HAP-1 (cell line): Measurements from ENCODE around the gene NUDCD3.

Source experiments
- DNase-seq, 2 experiments: peaks; one replicate each; pipeline ENCODE4 v3.0.0-alpha.2; 2016 to 2020; ENCODE audit warnings: low spot score in 2 of 2
- H3K27me3 ChIP-seq: fragments of 250-450 bp; sonication (Bioruptor Pico); 2 replicates; pipeline ENCODE4 v1.5.1; 2020; ENCODE audit warnings: low read depth, mild to moderate bottlenecking, moderate library complexity
- H3K36me3 ChIP-seq: fragments of 250-450 bp; sonication (Bioruptor Pico); replicated peaks from 2 replicates; pipeline ENCODE4 v1.5.1; 2020; ENCODE audit warnings: mild to moderate bottlenecking
- H3K4me1 ChIP-seq: fragments of 250-450 bp; sonication (Bioruptor Pico); 2 replicates; pipeline ENCODE4 v1.5.1; 2020; ENCODE audit warnings: mild to moderate bottlenecking
- H3K4me3 ChIP-seq: fragments of 250-450 bp; sonication (Bioruptor Pico); 2 replicates; pipeline ENCODE4 v1.5.1; 2020; ENCODE audit warnings: mild to moderate bottlenecking, moderate library complexity
- H3K9me3 ChIP-seq: fragments of 250-450 bp; sonication (Bioruptor Pico); 2 replicates; pipeline ENCODE4 v1.5.1; 2020; ENCODE audit warnings: mild to moderate bottlenecking, moderate library complexity
- in situ Hi-C: fragments of 300-500 bp; cut with MboI; formaldehyde crosslinking; loops from 3 replicates; pipeline ENCODE4 v1.14.3; 2020; ENCODE audit warnings: low sequenced_read_pairs, inconsistent platforms, mixed read lengths

NUDCD3 gene

DNA sequence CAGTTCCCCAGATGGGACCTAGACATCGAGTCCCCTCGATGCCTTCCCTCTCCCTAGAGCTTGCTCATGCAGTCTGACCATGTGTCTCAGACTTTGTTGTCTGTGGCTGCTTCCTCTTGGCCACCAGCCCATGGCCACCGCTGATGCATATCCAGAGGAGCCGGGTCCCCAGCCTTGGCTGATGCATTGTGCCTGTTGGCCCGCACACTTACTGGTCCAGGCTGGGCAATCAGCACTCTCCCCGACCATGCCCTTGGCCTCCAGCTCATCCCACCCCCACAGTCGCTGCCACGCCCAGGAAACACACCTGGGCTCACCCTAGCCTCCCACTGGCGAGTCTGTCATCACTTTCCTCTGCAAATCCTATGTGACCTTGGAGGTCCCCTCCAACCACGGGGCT is 40.5 kb upstream of the NUDCD3 start:
- Histone ChIP-seq H3K27me3 (no peaks in the 10 kb centered on the region), H3K4me3 (no peak overlapping the region), H3K9me3 (no peaks in the 10 kb centered on the region), H3K4me1 (no peaks in the 10 kb centered on the region), H3K36me3 (no peaks in the 10 kb centered on the region)
- no peak for DNase-seq
- in situ Hi-C loops, result no loop called here

DNA sequence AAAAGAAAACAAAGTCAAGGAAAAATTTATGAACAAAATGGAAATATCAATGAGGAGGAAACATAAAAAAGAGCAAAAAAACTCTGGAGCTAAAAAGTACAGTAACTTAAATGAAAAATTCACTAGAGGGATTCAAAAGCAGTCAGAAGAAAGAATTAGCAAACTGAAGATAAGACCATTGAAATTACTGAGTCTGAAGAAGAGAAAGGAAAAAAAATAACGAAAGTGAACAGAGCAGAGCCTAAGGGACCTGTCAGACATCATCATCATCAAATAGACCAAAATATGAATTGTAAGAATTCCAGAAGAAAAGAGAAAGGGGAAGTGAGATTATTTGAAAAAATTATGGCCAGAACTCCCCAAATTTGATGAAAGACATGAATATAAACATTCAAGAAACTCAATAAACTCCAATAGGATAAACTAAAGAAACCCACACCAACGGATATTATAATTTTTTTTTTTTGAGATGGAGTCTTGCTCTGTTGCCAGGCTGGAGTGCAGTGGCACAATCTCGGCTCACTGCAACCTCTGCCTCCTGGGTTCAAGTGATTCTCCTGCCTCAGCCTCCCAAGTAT is 34.4 kb upstream of the NUDCD3 start:
- no peak for DNase-seq
- Histone ChIP-seq H3K4me3 (no peak overlapping the region), H3K4me1 (no peaks in the 10 kb centered on the region), H3K36me3 (no peaks in the 10 kb centered on the region), H3K27me3 (0 out of 2 replicates have a peak, but pooled peaks cover 3% of the 10 kb centered on the region), H3K9me3 (0 out of 2 replicates have a peak, but pooled peaks cover 3% of the 10 kb centered on the region)
- in situ Hi-C loops, result no loop called here

DNA sequence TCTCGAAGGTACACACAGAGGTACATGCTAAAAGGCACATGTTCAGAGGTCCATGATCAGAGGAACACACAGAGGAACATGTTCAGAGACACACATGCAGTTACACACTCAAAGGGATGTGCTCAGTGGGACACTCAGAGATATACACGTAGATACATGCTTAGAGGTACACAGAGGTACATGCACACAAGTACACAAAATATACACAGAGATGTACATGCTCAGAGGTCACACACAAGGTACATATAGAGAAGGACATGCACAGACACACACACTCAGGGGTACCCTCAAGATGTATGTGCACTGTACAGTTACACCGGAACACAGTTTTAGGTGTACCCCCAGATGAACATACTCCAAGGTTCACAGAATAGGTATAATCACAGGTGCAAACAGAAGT is 31.9 kb upstream of the NUDCD3 start:
- in situ Hi-C loops, result no loop called here
- H3K4me3 ChIP-seq, result no peak overlapping the region
- 0 out of 2 replicates have a peak, but pooled peaks cover 3% of the 10 kb centered on the region for H3K27me3 ChIP-seq
- 0 out of 2 replicates have a peak, but pooled peaks cover 3% of the 10 kb centered on the region for H3K9me3 ChIP-seq
- H3K36me3 ChIP-seq, result no peaks in the 10 kb centered on the region
- no peak for DNase-seq
- no peaks in the 10 kb centered on the region for H3K4me1 ChIP-seq

DNA sequence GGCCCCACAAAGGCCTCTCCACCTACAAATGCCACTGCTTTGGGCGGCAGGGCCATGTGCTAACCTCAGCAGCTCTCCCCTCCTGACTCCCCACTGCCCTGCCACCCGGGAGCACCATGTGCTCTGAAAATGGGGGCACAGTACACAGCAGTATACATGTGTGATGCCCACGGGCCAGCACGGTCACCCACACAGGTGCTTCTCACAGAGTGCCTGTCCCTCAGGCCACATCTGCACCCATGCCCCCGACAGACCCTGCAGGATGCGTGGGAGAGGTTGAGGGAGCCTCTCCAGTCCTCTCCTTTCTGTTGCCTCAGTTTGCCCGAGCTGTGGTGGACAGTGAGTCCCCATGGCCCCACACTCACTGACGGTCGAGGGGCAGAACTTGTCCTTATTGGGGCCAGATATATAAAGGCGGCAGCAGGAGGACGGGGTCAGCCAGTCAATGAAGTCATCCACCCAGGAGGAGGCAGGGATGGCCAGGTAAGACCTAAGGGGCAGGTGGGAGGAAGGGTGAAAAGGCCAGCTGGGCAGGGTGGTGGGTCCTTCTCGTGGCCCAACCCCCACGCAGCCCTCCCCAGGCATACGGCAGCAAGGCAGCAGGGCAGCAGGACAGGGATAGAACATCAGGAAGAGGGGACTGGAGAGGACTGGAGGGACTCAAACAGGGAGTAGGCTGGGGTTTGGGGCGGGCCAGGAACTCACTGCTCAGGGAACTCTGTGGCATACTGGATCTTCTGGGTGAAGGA is 31.1 kb upstream of the NUDCD3 start:
- no peaks in the 10 kb centered on the region for H3K4me1 ChIP-seq
- DNase-seq, result no peak
- in situ Hi-C loops, result no loop called here
- H3K4me3 ChIP-seq, result no peak overlapping the region
- H3K9me3 ChIP-seq, result 0 out of 2 replicates have a peak, but pooled peaks cover 3% of the 10 kb centered on the region
- H3K36me3 ChIP-seq, result no peaks in the 10 kb centered on the region
- H3K27me3 ChIP-seq, result 0 out of 2 replicates have a peak, but pooled peaks cover 3% of the 10 kb centered on the region

DNA sequence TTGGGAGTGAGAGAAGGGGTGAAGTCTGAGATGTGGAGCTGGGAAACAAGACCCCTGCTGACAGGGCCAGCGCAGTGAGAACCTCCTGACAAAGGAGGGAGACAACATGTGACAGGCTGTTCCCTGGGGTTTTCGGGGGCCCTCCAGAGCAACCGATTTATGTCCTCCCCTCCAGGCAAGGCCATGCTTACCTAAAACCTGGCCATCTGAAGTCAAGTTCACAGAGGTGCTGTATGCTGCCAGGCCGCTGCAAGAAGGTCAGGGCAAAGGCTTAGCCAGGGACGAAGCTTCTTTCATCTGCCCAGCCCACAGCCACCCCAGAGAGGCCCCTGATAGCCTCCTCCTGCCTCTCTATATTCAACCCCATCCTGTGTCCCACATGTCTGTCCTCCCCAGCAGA is 30.1 kb upstream of the NUDCD3 start:
- no peak overlapping the region for H3K4me3 ChIP-seq
- in situ Hi-C loops, result no loop called here
- DNase-seq, result no peak

DNA sequence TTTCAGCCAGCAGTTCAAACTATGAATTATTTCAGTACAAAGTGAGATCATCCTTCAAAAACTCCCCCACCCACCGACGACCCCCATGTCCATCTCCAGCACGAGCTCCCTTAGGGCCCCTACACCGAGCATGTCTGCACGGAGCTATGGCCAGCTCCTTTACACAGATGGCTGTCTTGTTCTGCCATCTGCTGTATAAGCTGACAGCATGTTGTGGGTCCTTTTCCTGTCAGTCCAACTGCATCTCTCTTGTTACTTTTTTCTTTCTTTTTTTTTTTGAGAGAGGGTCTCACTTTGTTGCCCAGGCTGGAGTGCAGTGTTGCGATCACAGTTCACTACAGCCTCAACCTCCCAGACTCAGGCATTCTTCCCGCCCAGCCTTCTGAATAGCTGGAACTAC is 29.1 kb upstream of the NUDCD3 start:
- H3K36me3 ChIP-seq, result no peaks in the 10 kb centered on the region

More for the DNA sequence above, 30.1 kb upstream of the NUDCD3 start:
- H3K9me3 ChIP-seq, result 0 out of 2 replicates have a peak, but pooled peaks cover 3% of the 10 kb centered on the region
- no peaks in the 10 kb centered on the region for H3K36me3 ChIP-seq
- H3K27me3 ChIP-seq, result 0 out of 2 replicates have a peak, but pooled peaks cover 3% of the 10 kb centered on the region
- no peaks in the 10 kb centered on the region for H3K4me1 ChIP-seq

DNA sequence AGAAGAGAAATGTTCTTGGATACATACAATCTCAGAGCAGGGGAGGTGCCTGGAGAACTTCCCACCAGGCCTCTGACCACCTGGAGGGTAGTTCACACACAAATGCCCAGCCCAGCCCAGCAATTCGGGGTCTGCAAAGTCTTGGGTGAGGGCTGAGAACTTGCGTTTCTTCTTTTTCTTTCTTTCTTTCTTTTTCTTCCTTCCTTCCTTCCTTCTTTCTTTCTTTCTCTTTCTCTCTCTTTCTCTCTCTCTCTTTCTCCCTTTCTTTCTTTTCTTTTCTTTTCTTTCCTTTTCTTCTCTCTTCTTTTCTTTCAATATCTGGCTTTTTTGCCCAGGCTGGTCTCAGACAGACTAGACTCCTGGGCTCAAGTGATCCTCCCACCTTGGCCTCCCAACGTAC is 28.3 kb upstream of the NUDCD3 start:
- in situ Hi-C loops, result no loop called here
- DNase-seq, result no peak
- Histone ChIP-seq H3K27me3 (0 out of 2 replicates have a peak, but pooled peaks cover 3% of the 10 kb centered on the region), H3K4me1 (no peaks in the 10 kb centered on the region), H3K9me3 (no peaks in the 10 kb centered on the region), H3K4me3 (no peak overlapping the region), H3K36me3 (no peaks in the 10 kb centered on the region)

More for the DNA sequence above, 29.1 kb upstream of the NUDCD3 start:
- H3K4me1 ChIP-seq, result no peaks in the 10 kb centered on the region
- H3K4me3 ChIP-seq, result no peak overlapping the region
- in situ Hi-C loops, result no loop called here
- no peak for DNase-seq
- 0 out of 2 replicates have a peak, but pooled peaks cover 3% of the 10 kb centered on the region for H3K9me3 ChIP-seq
- 0 out of 2 replicates have a peak, but pooled peaks cover 3% of the 10 kb centered on the region for H3K27me3 ChIP-seq

DNA sequence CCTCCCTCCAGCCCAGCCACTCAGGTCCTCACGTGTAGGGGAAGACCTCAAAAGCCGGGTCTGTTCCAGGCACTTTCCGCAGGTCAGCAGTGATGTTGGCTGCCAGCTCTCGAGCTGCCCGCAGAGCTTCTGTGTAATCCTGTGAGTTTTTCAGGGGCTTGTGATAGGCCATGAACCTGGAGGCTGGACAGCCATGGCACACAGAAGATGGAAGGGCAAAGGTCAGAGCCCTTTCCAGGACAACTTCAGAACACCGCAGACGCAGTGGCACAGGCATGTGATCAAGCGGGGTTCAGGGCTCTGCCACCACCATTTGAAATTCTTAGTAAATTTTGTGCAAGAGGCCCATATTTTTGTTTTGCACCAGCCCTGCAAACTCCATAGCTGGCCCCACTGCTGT is 26.7 kb upstream of the NUDCD3 start:
- no peak for DNase-seq
- Histone ChIP-seq H3K9me3 (no peaks in the 10 kb centered on the region), H3K36me3 (no peaks in the 10 kb centered on the region), H3K27me3 (no peaks in the 10 kb centered on the region), H3K4me1 (no peaks in the 10 kb centered on the region), H3K4me3 (no peak overlapping the region)
- in situ Hi-C loops, result no loop called here

DNA sequence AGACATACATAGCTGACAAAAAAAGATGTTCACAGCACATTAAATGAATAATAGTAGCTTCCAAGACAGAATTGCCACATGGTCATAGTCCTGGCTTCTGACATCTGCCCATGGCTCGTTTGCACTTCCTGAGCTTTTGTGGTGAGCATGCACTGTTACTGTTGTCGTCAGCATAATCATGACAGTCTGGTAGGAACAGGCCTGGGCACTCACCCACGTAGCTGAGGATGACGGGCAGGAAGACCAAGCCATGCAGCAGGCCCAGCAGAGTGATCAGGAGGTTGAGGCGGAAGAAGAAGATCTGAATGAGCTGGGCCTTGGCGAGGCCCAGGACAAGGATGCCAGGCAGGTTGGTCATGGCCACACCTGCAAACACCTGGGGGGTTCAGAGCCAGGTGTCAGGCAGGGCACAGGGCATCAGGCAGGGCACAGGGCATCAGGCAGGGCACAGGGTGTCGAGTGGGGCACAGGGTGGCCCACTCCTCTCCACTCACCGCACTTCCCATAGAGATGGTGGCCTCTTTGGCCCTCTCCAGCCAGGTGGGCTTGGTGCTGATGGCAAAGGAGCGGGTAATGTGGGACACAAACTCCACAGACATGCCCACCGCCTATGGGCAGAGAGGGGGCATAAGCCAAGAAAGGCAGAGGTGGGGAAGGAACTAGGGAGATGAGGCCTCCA is 25.3 kb upstream of the NUDCD3 start:
- H3K4me3 ChIP-seq, result no peak overlapping the region
- no peaks in the 10 kb centered on the region for H3K4me1 ChIP-seq
- no peaks in the 10 kb centered on the region for H3K36me3 ChIP-seq
- no peaks in the 10 kb centered on the region for H3K27me3 ChIP-seq
- in situ Hi-C loops, result no loop called here
- no peaks in the 10 kb centered on the region for H3K9me3 ChIP-seq
- no peak for DNase-seq

DNA sequence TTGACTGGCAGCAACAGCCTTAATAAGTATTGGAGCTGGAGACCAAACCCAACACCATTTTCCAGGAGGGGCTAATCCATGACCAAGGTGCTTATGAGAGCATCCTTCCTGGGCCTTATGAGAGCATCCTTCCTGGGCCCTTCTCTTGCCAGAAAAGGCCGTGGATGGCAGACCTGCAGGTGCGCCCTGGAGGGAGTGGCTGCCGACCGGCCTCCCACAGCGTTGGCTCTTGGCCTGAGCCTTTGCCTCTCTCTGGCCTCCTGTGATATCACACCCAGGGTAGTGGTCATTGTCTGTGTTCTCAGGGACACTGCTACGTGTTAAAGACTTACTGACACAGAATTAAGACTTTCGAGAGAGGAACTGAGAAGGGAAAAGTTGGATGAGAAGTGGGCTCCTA is 22.3 kb upstream of the NUDCD3 start:
- DNase-seq, result no peak
- Histone ChIP-seq H3K36me3 (no peaks in the 10 kb centered on the region), H3K4me1 (no peaks in the 10 kb centered on the region), H3K9me3 (no peaks in the 10 kb centered on the region), H3K4me3 (no peak overlapping the region), H3K27me3 (no peaks in the 10 kb centered on the region)
- in situ Hi-C loops, result no loop called here

DNA sequence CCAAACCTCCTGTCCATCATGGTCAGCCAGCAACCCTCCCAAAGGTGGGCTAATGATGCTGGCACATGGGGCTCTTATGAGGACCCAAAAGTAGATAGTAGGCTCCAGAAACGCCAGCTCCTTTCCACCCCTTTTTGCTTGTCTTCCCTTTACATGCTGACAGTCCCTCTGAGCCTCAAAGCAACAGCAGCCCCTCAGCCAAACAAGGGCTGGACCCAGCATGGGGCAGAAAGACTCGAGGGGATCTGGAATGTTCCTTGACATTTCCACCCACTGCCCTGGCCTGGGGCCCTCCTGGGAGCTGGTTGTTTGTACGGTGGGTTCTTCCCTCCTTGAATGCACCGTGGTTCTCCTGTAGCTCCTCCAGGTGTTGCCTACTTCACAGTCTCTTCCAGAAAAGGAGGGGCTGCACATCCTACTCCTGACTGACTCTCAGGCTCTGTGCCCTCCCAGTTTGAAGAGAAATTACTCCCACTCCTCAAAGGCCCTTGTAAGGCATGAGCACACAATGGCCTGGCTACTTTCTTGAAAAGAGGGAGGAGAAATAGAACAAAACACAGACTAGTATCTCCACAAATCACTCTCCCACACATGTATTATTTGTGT is 21.5 kb upstream of the NUDCD3 start:
- Histone ChIP-seq H3K4me1 (no peaks in the 10 kb centered on the region), H3K27me3 (no peaks in the 10 kb centered on the region), H3K36me3 (no peaks in the 10 kb centered on the region), H3K4me3 (no peak overlapping the region), H3K9me3 (no peaks in the 10 kb centered on the region)
- in situ Hi-C loops, result no loop called here
- no peak for DNase-seq

DNA sequence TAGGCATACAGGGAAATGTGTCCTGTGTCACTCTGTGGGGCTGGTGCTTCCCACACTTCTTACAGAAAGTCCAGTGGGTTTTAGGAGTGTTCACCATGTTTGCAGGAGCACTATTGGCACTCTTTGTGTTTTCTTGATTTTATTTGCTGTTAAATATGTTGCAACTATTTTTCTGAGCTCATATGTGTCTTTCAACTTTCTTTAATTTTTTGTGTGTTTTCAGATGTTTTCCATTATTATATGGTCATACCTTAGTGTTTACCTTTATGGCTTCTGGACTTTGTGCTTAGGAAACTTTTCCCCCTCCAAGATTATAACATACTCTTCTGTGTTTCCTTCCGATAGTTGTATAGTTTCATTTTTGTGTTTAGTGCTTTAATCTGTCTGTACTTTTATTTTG is 20.8 kb upstream of the NUDCD3 start:
- in situ Hi-C loops, result no loop called here
- H3K9me3 ChIP-seq, result no peaks in the 10 kb centered on the region
- DNase-seq, result no peak
- H3K4me1 ChIP-seq, result no peaks in the 10 kb centered on the region
- H3K27me3 ChIP-seq, result no peaks in the 10 kb centered on the region
- H3K4me3 ChIP-seq, result no peak overlapping the region
- no peaks in the 10 kb centered on the region for H3K36me3 ChIP-seq

DNA sequence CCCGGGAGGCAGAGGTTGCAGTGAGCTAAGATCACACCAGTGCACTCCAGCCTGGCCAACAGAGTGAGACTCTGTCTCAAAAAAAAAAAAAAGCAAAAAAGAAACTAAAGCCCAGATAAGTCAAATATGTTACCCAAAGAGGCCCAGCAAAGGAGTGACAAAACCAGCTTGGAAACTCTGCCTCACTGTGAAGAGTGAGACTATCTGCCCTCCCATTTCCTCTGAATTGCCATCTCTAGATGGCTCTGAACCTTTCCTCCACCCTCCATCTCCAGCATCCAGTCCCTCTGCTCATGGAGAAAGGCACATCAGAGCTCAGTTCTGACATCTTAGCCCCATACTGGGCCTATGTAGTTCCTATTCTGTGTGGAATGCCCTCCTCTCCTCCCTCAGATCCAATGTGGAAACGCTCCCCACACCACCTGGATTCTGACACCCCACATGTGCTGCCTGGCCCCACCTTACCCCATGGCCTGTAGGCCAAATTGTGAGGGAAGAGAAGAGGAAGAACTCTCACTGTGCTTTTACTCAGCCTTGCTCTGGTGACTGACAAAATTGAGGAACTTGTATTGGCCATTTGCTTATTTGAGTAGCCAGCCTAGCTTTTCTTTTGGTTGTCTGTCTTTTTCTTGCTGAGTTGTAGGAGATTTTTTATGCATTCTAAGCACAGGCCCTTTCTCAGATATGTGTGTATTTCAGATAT is 18.0 kb upstream of the NUDCD3 start:
- Histone ChIP-seq H3K9me3 (no peaks in the 10 kb centered on the region), H3K4me3 (no peak overlapping the region), H3K4me1 (no peaks in the 10 kb centered on the region), H3K36me3 (no peaks in the 10 kb centered on the region), H3K27me3 (peaks cover 2% of the 10 kb centered on the region; the same call in 1 of the 2 replicates)
- no peak for DNase-seq
- in situ Hi-C loops, result no loop called here
